ENCODE results near the gene SSNA1. TPM values are rescaled to one million over a fixed set of nuclear protein-coding genes. Genes with fewer than 3 reads are reported as not detected.

The SSNA1 gene
- total RNA-seq, 4 donors from 2014 or later: 42.0 to 97.5 (median 62.8) TPM

Small RNA genes within 50 kb of the gene (microRNA-seq; reads per million reads assigned to microRNA genes)
- gene MIR3621: not detected

Small RNA genes within 50 kb of the gene (small RNA-seq; reads per million reads assigned to genes)
- gene MIR3621: not detected

Other genes with a start within 250 kb of the SSNA1 start
- 100 to 1,000 TPM; 138 to 282 (median 203) TPM for gene FBXW5, start 243.9 kb upstream of the SSNA1 start, total RNA-seq
- 1 to 10 TPM in 1 of 4 donors, not detected in 3; 1.8 TPM for gene C8G, start 243.4 kb upstream of the SSNA1 start, total RNA-seq
- 10 to 100 TPM; 24.3 to 85.0 (median 54.0) TPM for gene LCN12, start 236.4 kb upstream of the SSNA1 start, total RNA-seq
- gene PTGDS, start 211.2 kb upstream of the SSNA1 start, total RNA-seq: 10 to 100 TPM in 3 of 4 donors, 1 to 10 TPM in 1; 5.0 to 39.5 (median 33.9) TPM
- under 1 TPM in 1 of 4 donors, not detected in 3; 0.54 TPM for gene LCNL1, start 205.7 kb upstream of the SSNA1 start, total RNA-seq
- gene PAXX, start 196.3 kb upstream of the SSNA1 start, total RNA-seq: 100 to 1,000 TPM in 1 of 4 donors, 10 to 100 TPM in 3; 29.8 to 109 (median 50.7) TPM
- gene CLIC3, start 192.1 kb upstream of the SSNA1 start, total RNA-seq: 100 to 1,000 TPM in 3 of 4 donors, 10 to 100 TPM in 1; 97.7 to 301 (median 268) TPM
- gene ABCA2, start 160.4 kb upstream of the SSNA1 start, total RNA-seq: 10 to 100 TPM; 36.8 to 59.7 (median 50.2) TPM
- gene FUT7, start 156.6 kb upstream of the SSNA1 start, total RNA-seq: not detected
- 10 to 100 TPM; 23.3 to 65.9 (median 35.4) TPM for gene NPDC1, start 142.5 kb upstream of the SSNA1 start, total RNA-seq
- gene ENTPD2, start 134.6 kb upstream of the SSNA1 start, total RNA-seq: under 1 TPM in 2 of 4 donors, not detected in 2; 0.22 to 0.49 TPM
- gene SAPCD2, start 118.1 kb upstream of the SSNA1 start, total RNA-seq: 1 to 10 TPM in 1 of 4 donors, under 1 TPM in 3; 0.27 to 1.0 (median 0.72) TPM
- gene UAP1L1, start 111.2 kb upstream of the SSNA1 start, total RNA-seq: 10 to 100 TPM in 2 of 4 donors, 1 to 10 TPM in 2; 9.3 to 15.7 (median 12.4) TPM
- gene MAN1B1, start 101.7 kb upstream of the SSNA1 start, total RNA-seq: 10 to 100 TPM; 48.2 to 73.8 (median 67.2) TPM
- 100 to 1,000 TPM; 120 to 209 (median 157) TPM for gene DPP7, start 73.9 kb upstream of the SSNA1 start, total RNA-seq
- not detected for gene GRIN1, start 49.5 kb upstream of the SSNA1 start, total RNA-seq
- gene LRRC26, start 18.6 kb upstream of the SSNA1 start, total RNA-seq: not detected
- not detected for gene TMEM210, start 16.6 kb upstream of the SSNA1 start, total RNA-seq
- 10 to 100 TPM; 25.6 to 34.1 (median 31.8) TPM for gene ANAPC2, start 116 bp upstream of the SSNA1 start, total RNA-seq
- gene TPRN, start 12.1 kb downstream of the SSNA1 start, total RNA-seq: 10 to 100 TPM in 2 of 4 donors, 1 to 10 TPM in 2; 6.5 to 13.5 (median 9.9) TPM
- 10 to 100 TPM; 29.7 to 47.3 (median 38.4) TPM for gene TMEM203, start 17.0 kb downstream of the SSNA1 start, total RNA-seq
- gene NDOR1, start 17.0 kb downstream of the SSNA1 start, total RNA-seq: 10 to 100 TPM in 3 of 4 donors, 1 to 10 TPM in 1; 9.0 to 16.6 (median 15.4) TPM
- 1 to 10 TPM; 2.3 to 4.5 (median 3.8) TPM for gene RNF208, start 33.6 kb downstream of the SSNA1 start, total RNA-seq
- 1 to 10 TPM in 2 of 4 donors, under 1 TPM in 1, not detected in 1; 0.94 to 2.3 (median 1.3) TPM for gene CYSRT1, start 36.5 kb downstream of the SSNA1 start, total RNA-seq
- under 1 TPM in 2 of 4 donors, not detected in 2; 0.33 to 0.81 TPM for gene RNF224, start 38.8 kb downstream of the SSNA1 start, total RNA-seq
- under 1 TPM in 1 of 4 donors, not detected in 3; 0.33 TPM for gene SLC34A3, start 42.2 kb downstream of the SSNA1 start, total RNA-seq
- 100 to 1,000 TPM; 181 to 757 (median 487) TPM for gene TUBB4B, start 52.6 kb downstream of the SSNA1 start, total RNA-seq
- not detected for gene STPG3, start 62.6 kb downstream of the SSNA1 start, total RNA-seq
- 10 to 100 TPM; 29.8 to 39.1 (median 32.4) TPM for gene NELFB, start 66.7 kb downstream of the SSNA1 start, total RNA-seq
- 10 to 100 TPM; 10.8 to 14.7 (median 12.0) TPM for gene TOR4A, start 89.0 kb downstream of the SSNA1 start, total RNA-seq
- 10 to 100 TPM in 1 of 4 donors, 1 to 10 TPM in 3; 1.8 to 10.2 (median 6.8) TPM for gene NRARP, start 113.6 kb downstream of the SSNA1 start, total RNA-seq
- 10 to 100 TPM; 13.0 to 32.0 (median 26.6) TPM for gene EXD3, start 234.5 kb downstream of the SSNA1 start, total RNA-seq
- 10 to 100 TPM in 2 of 4 donors, 1 to 10 TPM in 2; 5.4 to 16.6 (median 10.0) TPM for gene NOXA1, start 234.7 kb downstream of the SSNA1 start, total RNA-seq

Data from thyroid gland (tissue), 4 donors.